Thoracic aorta (tissue), 2 donors: Measurements from ENCODE around the gene CYP17A1. TPM values are rescaled to one million over a fixed set of nuclear protein-coding genes. Genes with fewer than 3 reads are reported as not detected.

Experiments
- ATAC-seq: fragments of 150-250 bp; one replicate; pipeline ENCODE4 v1.8.0; 2017; ENCODE audit warnings: low read depth; ENCODE audit not compliant: insufficient number of reproducible peaks, low FRiP score
- DNase-seq: peaks from one replicate; pipeline ENCODE4 v3.0.0-alpha.2; 2020; ENCODE audit warnings: low spot score
- H3K27ac ChIP-seq, 2 donors: fragments of 200-600 bp; sonication (generic); 1 replicate in 1 of 2; 2 replicates in 1 of 2; pipeline ENCODE4 v1.5.1; 2016; ENCODE audit warnings: mild to moderate bottlenecking in 2 of 2, moderate library complexity in 2 of 2
- H3K27me3 ChIP-seq: fragments of 200-600 bp; sonication (generic); replicated peaks from 2 replicates; pipeline ENCODE4 v1.6.0; 2016; ENCODE audit warnings: mild to moderate bottlenecking; ENCODE audit not compliant: insufficient read depth
- H3K36me3 ChIP-seq: fragments of 200-600 bp; sonication (generic); one replicate; pipeline ENCODE4 v1.5.1; 2016
- H3K4me1 ChIP-seq, 2 donors: fragments of 200-600 bp; sonication (generic); 1 replicate in 1 of 2; 2 replicates in 1 of 2; pipeline versions ENCODE4 v1.5.1 to v1.6.0; 2016; ENCODE audit warnings: low read depth in 2 of 2, mild to moderate bottlenecking in 1 of 2; ENCODE audit not compliant: control insufficient read depth in 1 of 2
- H3K4me3 ChIP-seq: fragments of 200-600 bp; sonication (generic); 2 replicates; pipeline ENCODE4 v1.5.1; 2016; ENCODE audit warnings: mild to moderate bottlenecking
- H3K9me3 ChIP-seq: fragments of 200-600 bp; sonication (generic); 2 replicates; pipeline ENCODE4 v1.5.1; 2016
- CTCF ChIP-seq: fragments of 200-600 bp; sonication (generic); IDR thresholded peaks from one replicate; pipeline ENCODE4 v1.5.1; 2019; ENCODE audit warnings: antibody characterized with exemption
- total RNA-seq, 2 donors: library from RNA; depleted of rRNA; stranded (reverse); fragments of >200 nt; gene quantifications; one replicate each; pipeline versions ENCODE4 v1.1.0 to v1.2.3, GENCODE V29; 2016

Gene CYP17A1
- total RNA-seq, 2 donors from 2014 or later: 0.41 to 1.3 TPM

DNA sequence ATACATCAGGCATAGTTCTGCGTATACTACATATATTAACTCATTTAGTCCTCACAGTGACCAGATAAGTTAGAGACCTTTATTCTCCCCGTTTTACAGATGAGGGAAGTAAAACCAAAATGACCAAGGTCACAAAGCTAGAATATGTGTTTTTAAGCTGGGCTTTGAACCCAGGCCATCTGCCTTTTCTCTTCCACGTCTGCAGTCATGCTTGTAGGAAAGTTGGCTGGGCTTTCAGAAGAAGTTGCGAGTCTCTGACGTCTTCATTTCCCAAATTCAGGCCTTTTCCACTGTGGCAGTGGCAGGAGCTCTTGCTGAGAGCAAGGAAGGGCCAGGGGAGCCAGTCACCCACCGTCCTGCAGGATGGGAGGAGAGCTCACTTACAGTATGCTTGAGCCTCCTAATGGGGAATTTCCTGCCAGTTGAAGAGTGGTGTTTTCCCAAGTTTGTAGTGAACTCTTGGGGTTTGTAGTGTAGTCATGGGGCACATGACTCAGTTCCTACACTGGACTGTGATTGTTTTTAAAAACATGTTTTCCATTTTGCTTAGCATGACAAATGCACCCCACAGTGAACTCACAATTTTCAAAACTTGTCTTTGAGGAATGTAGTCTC is 34.2 kb downstream of the CYP17A1 start:
- H3K4me3 ChIP-seq: no peak overlapping the region
- no peak for TF ChIP-seq CTCF
- peaks cover 13% of the 10 kb centered on the region for H3K36me3 ChIP-seq
- ATAC-seq: peak; percentile 44
- no peaks in the 10 kb centered on the region for H3K27me3 ChIP-seq
- no peak for DNase-seq
- no peaks in the 10 kb centered on the region for H3K9me3 ChIP-seq
- peaks cover 43 to 55% of the 10 kb centered on the region in 2 donors for H3K4me1 ChIP-seq
- H3K27ac ChIP-seq: peak overlapping the region; percentile 68 to 77

DNA sequence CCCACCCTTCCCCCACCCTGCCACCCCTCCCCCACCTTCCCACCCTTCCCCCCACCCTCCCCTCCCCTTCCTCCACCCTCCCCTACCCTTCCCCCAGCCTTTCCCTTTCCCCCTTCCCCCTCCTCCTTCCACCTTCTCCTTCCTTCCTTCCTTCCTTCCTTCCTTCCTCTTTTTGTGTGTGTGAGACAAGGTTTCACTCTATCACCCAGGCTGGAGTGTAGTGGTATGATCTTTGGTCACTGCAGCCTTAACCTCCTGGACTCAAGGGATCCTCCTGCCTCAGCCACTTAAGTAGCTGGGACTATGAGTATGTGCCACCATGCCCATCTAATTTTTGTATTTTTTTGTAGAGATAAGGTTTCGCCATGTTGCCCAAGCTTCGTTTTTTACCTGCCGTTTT is 35.2 kb downstream of the CYP17A1 start:
- Histone ChIP-seq H3K36me3 (peaks cover 15% of the 10 kb centered on the region), H3K4me3 (no peak overlapping the region), H3K27me3 (no peaks in the 10 kb centered on the region), H3K4me1 (peaks cover 53 to 63% of the 10 kb centered on the region in 2 donors), H3K27ac (peak overlapping the region; percentile 68 to 77), H3K9me3 (no peaks in the 10 kb centered on the region)
- no peak for TF ChIP-seq CTCF
- DNase-seq: no peak
- no peak for ATAC-seq

- no peak for DNase-seq
- ATAC-seq: no peak
- H3K27ac ChIP-seq: peak overlapping the region; percentile 86 to 87
- no peak overlapping the region for H3K4me3 ChIP-seq
- peaks cover 15% of the 10 kb centered on the region for H3K36me3 ChIP-seq
- peaks cover 58 to 68% of the 10 kb centered on the region in 2 donors for H3K4me1 ChIP-seq
- no peaks in the 10 kb centered on the region for H3K9me3 ChIP-seq
- TF ChIP-seq CTCF: no peak
- no peaks in the 10 kb centered on the region for H3K27me3 ChIP-seq
Measured at GRCh38 chr10:102801496-102801895, 35.7 kb downstream of the CYP17A1 start.

DNA sequence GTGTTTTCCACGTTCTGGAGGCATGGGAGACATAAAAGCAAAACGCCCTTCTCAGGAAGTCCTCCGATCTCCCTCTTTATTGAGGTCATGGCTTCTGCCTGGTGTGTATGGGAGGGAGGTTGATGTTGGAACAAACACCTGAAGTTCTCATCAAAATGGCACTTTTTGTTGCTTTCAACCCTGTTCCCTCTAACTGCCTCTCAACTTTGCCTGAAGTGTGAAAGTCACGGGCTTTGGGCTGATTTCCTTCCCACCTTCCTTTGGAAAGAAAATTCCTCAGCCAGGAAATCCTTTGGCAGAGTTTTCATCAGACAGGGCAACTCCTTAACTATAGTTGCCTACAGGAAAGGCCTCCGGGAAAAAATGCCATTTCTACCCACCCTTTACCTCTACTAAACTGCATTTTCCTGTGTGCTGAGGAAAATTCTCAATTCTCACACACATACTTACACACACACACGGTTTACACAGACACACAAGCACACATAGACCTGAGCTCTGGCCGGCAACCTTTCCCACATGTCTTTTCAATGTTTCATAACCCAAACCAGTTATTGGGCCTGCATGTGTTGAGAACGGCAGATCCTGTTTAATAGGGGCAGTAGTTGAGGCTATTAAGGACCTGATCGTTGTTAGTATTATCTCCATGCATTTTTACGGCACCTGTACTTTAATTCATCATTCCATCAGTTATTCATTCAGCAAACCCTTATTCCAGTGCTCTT is 36.4 kb downstream of the CYP17A1 start:
- Histone ChIP-seq H3K4me1 (peaks cover 65 to 75% of the 10 kb centered on the region in 2 donors), H3K27me3 (no peaks in the 10 kb centered on the region), H3K4me3 (peak overlapping the region; percentile 38), H3K27ac (peak overlapping the region; percentile 86 to 87), H3K36me3 (peaks cover 15% of the 10 kb centered on the region), H3K9me3 (no peaks in the 10 kb centered on the region)
- no peak for TF ChIP-seq CTCF
- DNase-seq (no peak), ATAC-seq (no peak)

DNA sequence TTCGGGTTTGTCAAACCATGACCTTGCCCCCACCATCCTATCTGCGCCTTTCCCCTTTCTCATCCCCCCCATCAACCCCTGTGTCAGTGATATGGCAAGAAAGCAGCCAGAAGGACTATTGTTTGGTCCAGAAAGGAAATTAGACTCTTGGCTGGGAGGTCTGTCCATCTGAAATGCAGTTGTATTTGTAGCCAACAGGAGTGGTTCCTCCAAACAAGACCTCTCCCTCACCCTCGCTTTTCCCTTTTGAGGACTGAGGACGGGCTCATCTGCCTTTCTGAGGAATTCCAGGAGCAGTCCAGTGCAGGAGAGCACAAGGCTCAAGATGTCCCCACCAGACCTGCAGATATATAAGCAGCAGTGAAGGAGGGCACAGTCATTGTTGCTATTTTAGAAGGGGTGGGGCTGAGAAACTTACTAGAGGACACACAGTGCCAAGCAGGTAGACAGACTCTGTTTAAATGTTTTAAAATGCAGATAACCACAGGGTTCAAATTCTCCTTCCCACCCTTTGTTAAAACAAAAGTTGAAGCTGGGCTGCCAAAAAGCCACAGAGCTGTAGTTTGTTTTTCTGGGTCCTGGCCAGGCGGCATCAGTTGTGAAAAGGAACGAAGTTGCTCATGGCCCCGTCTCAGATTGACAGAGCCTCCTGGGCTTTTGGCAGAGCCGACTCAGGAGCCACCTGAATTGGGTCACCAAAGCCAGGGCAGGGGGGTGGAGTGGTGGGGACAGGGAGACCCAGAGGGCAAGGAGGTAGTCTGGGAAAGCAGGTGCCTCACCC is 37.3 kb downstream of the CYP17A1 start:
- H3K4me1 ChIP-seq: peaks cover 73 to 81% of the 10 kb centered on the region in 2 donors
- no peak for ATAC-seq

More for the DNA sequence above, 37.3 kb downstream of the CYP17A1 start:
- Histone ChIP-seq H3K9me3 (no peaks in the 10 kb centered on the region), H3K27ac (peak overlapping the region; percentile 86 to 87), H3K4me3 (peak overlapping the region; percentile 38), H3K36me3 (peaks cover 15% of the 10 kb centered on the region), H3K27me3 (no peaks in the 10 kb centered on the region)
- TF ChIP-seq CTCF: no peak
- DNase-seq: no peak
